NCI-H1436 (cell line): Measurements from ENCODE around the gene FCAR.
"Not testable (repeated sequence)": the region's sequence is repeated elsewhere in the genome, so short reads cannot be mapped to it uniquely, and the experiment has no call there.

ENCODE experiments used
- DNase-seq: peaks from one replicate; lab custom pipeline; 2025; lab: John Stamatoyannopoulos, UW

The FCAR gene

DNA sequence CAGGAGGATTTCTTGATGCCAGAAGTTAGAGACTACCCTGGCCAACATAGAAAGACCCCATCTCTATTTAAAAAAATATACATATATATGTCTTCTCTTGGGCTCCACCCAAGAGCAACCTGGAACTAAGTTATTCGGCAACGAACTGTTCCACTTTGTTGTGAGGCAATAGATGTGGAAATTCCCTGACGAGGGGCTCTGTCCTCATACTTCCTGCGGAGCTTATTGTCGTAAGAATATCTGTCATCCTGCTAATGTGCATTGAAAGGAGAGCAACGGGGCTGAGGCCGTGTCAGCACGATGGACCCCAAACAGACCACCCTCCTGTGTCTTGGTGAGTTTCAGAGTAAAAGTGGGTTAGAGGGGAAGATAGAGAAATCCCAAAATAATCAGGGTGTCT, at the start of gene FCAR:
Gene FCAR (plus strand): TSS at position 246 of the 400 bp plus-strand sequence. CDS start 55 bp downstream, at position 301.
- DNase-seq, result no peak

DNA sequence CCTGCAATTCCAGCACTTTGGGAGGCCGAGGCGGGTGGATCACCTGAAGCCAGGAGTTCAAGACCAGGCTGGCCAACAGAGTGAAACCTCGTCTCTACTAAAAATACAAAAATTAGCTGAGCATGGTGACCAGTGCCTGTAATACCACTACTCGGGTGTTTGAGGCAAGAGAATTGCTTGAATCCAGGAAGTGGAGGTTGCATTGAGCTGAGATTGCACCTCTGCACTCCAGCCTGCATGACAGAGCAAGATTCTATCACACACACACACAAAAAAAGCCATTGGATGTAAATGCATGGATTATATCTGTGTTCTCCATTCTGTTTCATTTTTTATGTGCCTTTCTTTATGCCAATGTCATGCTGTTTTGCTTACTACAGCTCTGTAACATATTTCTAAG, 49.6 kb upstream of the FCAR start:
- not testable (repeated sequence) for DNase-seq

DNA sequence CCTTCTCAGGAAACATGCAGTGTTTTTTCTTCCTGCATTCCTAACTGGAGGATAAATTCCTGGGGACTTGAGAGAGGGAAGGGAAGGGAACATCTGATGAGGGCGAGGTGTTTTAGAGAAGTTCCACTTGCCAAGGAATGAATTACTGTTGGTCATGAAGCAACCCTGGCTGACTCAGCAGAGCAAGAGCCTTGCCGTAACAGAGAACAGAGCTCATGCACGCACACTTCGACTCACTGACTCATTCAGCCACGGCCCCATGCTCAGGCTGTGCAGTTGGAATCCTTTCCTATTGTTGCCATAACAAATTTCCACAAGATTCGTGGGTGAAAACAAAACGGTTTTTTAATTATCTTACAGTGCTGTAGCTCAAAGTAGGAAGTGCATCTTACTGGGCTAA, 48.7 kb upstream of the FCAR start:
- DNase-seq, result not testable (repeated sequence)

DNA sequence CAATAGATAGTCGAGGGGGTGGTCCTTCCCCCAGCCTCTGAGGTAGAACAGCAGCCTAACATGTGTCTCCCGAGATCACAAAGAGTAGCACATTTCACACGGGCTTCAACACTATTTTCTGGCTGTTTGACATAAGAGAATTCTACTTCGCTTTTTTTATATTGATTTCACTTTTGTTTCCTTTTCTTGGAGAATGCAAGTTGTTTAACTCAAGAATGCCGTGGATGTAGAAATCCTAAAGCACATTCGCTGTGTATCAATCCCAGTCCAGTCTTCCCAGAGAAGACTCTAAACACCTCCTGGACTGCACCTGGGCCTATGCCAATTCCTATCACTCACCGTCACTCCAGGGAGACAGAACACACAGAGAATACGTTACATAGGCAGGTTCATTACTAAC, 46.0 kb upstream of the FCAR start:
- DNase-seq, result not testable (repeated sequence)

DNA sequence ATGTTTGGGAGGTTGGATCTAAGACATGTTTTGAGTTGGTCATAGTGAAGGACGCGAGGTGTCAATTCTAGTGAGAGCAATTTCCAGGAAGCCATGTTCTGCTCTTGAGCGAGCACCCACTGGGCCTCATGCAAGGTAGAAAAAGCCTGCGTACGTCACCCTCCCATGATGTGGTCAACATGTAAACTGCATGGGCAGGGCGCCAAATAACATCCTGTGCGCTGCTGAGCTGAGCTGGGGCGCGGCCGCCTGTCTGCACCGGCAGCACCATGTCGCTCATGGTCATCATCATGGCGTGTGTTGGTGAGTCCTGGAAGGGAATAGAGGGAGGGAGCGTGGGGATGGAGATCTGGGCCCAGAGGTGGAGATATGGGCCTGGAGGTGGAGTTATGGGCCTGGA, 41.5 kb upstream of the FCAR start, which contains the start of gene KIR2DS4:
Gene KIR2DS4 (plus strand): TSS at position 181 of the 400 bp plus-strand sequence.
- not testable (repeated sequence) for DNase-seq

DNA sequence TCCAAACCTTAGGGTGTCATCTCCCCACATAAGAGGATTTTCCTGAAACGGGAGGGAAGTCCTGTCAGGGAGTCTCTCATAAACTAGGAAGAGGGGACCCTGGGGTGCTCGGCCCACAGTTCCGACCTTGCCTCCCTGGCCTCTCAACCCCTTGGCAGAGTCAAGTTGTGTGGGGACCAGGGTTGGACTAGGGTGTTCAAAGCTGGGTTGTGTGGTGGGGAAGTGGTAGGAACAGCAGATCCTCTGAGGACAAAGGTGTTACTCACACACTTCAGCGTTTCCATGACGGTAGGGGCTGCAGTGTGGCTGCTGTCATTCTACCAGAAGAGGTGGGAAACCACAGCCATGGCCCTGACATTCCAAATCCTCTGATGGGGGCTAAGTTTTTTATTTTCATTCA, 38.9 kb upstream of the FCAR start:
- not testable (repeated sequence) for DNase-seq

DNA sequence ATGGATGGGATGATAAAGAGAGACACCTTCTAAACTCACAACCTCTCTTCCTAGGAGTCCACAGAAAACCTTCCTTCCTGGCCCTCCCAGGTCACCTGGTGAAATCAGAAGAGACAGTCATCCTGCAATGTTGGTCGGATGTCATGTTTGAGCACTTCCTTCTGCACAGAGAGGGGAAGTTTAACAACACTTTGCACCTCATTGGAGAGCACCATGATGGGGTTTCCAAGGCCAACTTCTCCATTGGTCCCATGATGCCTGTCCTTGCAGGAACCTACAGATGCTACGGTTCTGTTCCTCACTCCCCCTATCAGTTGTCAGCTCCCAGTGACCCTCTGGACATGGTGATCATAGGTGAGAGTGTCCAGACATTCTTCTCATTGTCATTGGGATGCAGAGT, 36.5 kb upstream of the FCAR start:
- DNase-seq, result not testable (repeated sequence)

DNA sequence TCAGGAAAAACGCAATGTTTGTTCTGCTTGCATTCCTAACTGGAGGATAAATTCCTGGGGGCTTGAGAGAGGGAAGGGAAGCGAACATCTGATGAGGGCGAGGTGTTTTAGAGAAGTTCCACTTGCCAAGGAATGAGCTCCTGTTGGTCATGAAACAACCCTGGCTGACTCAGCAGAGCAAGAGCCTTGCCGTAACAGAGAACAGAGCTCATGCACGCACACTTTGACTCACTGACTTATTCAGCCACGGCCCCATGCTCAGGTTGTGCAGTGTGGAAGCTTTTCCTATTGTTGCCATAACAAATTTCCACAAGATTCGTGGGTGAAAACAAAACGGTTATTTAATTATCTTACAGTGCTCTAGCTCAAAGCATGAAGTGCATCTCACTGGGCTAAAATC, 30.9 kb upstream of the FCAR start:
- not testable (repeated sequence) for DNase-seq

DNA sequence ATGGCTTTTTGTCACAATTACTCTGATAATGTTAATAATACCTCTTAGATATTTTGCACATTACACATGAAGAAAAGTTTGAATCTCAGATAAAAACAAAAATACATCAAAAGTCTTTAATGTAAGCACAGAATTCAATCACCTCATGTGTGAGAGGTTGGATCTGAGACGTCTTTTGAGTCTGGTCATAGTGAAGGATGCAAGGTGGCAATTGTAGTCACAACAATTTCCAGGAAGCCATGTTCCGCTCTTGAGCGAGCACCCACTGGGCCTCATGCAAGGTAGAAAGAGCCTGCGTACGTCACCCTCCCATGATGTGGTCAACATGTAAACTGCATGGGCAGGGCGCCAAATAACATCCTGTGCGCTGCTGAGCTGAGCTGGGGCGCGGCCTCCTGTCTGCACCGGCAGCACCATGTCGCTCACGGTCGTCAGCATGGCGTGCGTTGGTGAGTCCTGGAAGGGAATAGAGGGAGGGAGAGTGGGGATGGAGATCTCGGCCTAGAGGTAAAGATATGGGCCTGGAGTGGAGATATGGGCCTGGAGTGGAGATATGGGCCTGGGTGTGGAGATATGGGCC, 23.9 kb upstream of the FCAR start, which contains the start of gene KIR3DL2:
Gene KIR3DL2 (plus strand): TSS at position 383 of the 580 bp plus-strand sequence. CDS start 33 bp downstream, at position 416.
- DNase-seq, result not testable (repeated sequence)

DNA sequence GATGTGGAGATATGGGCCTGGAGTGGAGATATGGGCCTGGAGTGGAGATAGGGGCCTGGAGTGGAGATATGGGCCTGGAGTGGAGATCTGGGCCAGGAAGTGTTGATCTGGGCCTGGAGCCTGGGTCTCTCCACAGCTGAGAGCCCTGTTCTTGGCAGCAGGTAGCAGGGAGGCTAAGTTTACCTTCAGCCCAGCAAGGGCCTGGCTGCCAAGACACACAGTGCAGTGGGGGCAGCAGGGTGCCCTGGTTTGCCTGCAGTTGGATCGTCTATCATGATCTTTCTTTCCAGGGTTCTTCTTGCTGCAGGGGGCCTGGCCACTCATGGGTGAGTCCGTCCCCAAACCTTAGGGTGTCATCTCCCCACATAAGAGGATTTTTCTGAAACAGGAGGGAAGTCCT, 23.1 kb upstream of the FCAR start:
- DNase-seq, result no peak

DNA sequence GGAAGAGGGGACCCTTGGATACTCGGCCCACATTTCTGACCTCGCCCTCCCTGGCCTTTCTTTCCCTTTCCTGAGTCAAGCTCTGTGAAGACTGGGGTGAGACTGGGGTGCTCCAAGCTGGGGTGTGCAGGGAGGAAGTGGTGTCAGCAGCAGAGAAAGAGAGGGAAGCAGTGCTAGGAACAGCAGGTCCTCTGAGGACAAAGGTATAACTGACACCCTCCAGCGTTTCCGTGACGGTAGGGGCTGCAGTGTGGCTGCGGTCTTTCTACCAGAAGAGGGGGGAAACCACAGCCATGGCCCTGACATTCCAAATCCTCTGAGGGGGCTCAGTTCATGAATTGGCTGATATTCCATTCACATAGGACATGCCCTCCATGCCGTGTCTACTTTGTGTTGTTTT, 22.7 kb upstream of the FCAR start:
- DNase-seq, result no peak

DNA sequence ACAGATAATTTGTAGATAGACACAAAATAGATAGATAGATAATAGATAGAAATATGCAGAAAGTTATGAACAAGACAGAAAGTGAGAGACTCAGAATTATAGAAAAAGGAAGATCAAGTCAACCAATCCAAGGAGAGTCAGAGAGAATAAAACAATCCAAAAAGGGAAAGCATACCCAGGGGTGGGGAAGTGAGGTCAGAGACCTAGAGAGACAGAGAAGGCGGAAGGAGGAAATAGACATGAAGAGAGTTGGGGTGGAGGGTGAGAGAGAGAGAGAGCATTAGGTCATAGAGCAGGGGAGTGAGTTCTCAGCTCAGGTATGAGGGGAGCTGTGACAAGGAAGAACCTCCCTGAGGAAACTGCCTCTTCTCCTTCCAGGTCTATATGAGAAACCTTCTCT, 18.8 kb upstream of the FCAR start:
- not testable (repeated sequence) for DNase-seq

DNA sequence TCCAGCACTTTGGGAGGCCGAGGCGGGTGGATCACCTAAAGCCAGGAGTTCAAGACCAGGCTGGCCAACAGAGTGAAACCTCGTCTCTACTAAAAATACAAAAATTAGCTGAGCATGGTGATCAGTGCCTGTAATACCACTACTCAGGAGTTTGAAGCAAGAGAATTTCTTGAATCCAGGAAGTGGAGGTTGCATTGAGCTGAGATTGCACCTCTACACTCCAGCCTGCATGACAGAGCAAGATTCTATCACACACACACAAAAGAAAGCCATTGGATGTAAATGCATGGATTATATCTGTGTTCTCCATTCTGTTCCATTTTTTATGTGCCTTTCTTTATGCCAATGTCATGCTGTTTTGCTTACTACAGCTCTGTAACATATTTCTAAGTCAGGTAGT, 15.6 kb upstream of the FCAR start:
- not testable (repeated sequence) for DNase-seq

DNA sequence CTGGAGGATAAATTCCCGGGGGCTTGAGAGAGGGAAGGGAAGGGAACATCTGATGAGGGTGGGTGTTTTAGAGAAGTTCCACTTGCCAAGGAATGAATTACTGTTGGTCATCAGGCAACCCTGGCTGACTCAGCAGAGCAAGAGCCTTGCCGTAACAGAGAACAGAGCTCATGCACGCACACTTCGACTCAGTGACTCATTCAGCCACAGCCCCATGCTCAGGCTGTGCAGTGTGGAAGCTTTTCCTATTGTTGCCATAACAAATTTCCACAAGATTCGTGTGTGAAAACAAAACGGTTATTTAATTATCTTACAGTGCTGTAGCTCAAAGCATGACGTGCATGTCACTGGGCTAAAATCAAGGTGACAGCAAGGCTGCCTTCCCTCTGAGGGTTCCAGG, 14.6 kb upstream of the FCAR start:
- DNase-seq, result not testable (repeated sequence)

DNA sequence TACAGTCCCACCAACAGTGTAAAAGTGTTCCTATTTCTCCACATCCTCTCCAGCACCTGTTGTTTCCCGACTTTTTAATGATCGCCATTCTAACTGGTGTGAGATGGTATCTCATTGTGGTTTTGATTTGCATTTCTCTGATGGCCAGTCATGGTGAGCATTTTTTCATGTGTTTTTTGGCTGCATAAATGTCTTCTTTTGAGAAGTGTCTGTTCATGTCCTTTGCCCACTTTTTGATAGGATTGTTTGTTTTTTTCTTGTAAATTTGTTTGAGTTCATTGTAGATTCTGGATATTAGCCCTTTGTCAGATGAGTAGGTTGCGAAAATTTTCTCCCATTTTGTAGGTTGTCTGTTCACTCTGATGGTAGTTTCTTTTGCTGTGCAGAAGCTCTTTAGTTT, 10.6 kb upstream of the FCAR start:
- not testable (repeated sequence) for DNase-seq

DNA sequence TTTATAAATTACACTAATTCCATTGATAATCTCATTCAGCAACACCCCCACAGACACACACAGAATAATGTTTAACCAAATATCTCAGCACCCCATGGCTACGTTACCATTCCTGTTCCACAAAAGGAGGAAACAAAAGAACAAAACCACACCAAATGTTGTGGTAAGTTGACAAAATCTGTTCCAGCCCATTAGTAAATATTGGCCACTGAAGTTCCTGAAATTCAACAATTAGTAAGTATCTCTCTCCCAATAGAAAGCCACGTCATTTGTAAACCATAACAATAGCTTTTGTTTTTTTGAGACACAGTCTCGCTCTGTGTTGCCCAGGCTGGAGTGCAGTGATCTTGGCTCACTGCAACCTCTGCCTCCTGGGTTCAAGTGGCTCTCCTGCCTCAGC, 2.3 kb upstream of the FCAR start:
- no peak for DNase-seq

DNA sequence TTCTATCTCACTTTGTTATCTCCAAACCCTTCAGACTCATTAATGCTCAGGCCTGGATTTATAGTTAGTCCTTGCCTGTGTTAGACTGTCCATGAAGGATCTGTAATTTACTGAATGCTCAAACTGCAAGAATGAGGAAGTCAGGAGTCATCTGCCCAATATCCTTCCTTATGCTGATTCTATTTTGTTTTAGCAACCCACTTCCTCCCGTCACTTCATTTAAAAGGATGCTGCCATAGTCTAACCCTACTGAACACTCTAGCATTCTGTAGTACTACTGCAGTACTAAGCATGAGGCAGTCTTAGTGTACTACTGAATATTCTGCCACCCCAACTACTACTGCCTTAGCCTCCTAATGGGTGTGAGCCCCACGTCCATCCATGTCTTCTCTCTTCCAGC, 1.5 kb downstream of the FCAR start:
- DNase-seq, result no peak

DNA sequence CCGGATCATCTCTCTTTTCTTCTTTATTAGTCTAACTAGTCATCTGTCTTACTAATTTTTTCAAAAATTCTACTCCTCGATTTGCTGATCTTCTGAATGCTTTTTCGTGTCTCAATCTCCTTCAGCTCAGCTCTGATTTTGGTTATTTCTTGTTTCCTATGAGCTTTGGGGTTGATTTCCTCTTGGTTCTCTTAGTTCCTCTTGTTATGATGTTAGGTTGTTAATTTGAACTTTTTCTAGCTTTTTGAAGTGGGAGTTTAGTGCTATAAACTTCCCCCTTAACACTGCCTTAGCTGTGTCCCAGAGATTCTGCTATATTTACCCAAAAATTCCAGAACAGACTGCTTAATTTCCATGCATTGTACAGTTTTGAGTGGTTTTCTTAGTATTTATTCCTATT, 3.4 kb downstream of the FCAR start:
- no peak for DNase-seq

DNA sequence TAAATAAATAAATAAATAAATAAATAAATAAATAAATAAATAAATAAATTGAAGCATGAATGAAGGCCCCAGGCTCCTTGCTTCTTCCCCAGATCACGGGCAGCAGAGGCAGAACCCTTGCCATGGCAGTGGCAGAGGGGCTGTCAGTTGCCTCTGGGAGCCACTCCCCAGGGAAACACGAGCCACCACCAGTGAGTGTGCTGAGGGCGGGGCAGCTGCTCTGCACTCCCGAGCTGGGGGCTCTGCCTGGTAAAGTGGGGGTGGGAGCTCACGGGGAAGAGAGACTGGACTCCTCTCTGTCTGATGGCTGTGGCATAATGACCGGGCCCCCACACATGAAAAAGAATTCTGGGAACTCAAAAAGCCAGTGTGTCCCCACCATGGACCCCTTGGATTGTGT, 7.8 kb downstream of the FCAR start:
- DNase-seq, result no peak

DNA sequence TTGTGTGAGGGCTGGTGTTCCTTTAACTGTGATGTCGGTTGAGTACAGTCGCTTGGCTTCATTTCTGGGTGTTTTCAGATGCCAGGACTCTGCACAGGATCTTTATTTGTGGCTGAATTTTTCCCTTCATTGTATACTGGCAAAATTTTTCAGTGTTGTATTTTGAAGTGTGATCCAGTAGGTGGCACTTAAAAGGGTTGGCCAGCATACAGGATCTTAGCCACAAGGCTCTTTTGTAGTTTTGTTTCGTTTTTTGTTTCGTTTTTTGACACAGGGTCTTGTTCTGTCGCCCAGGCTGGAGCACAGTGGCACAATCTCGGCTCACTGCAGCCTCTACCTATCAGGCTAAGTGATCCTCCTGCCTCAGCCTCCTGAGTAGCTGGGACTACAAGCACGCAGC, 8.7 kb downstream of the FCAR start:
- no peak for DNase-seq

DNA sequence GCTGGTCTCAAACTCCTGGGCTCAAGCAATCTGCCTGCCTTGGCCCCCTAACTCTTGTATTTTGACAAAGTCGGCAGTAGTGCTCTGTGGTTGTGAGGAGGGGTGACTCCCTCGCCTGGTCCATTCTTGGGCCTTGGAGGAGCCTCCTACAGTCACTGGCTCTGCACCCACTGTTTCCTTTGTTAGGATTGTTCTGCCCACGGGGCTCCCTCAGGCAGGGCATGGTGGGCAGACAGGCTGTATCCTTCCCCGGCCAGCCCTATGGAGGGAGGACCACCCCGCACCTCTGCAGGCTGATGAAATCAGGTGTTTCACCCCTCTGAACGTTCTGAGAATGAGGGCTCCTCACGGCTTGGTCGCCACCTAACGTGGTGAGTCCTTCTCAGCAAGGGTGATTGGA, 9.2 kb downstream of the FCAR start:
- no peak for DNase-seq

DNA sequence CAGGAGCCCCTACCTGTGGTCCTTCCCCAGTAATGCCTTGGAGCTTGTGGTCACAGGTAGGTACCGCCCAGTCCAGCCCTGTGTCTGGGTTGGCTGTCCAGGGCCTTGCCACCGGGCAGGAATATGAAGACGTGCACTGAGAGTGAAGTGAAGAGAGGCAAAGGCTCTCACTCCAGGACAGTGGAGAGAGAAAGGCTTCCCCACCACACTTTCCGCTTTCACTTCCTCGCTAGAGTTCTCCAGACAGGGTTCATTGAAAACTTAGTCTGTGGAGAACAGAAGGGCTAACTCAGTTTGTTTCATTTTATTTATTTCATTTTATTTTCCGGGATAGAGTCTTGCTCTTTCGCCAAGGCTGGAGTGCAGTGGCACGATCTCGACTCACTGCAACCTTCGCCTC, 14.2 kb downstream of the FCAR start:
- DNase-seq, result no peak

DNA sequence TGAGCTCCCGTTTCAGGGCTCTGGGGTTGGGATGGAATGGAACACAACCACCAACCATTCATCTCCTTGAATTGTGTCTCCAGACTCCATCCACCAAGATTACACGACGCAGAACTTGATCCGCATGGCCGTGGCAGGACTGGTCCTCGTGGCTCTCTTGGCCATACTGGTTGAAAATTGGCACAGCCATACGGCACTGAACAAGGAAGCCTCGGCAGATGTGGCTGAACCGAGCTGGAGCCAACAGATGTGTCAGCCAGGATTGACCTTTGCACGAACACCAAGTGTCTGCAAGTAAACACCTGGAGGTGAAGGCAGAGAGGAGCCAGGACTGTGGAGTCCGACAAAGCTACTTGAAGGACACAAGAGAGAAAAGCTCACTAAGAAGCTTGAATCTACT, 15.5 kb downstream of the FCAR start:
- DNase-seq, result no peak

DNA sequence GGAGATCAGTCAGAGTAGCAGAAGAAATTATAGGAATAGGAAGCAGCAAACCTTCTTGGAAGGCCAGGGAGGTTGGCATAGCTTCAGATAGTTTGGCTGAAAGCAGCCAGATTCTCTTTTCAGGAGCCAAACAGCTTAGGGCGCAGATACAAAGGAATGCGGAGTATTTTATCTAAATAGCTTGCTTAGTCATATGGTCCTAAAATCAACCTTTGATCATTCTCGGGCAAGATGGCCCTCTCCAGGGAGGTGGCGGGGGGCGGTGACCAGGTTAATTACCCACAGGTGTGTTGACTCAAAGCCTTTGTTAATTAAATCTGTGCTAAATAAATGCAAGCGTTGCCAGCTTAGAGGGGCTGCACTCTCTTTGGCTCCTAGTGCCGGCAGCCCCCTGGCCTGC, 19.4 kb downstream of the FCAR start:
- DNase-seq, result no peak
